ENCODE results near the gene SYTL3. TPM values are rescaled to one million over a fixed set of nuclear protein-coding genes. Genes with fewer than 3 reads are reported as not detected.
A peak's percentile ranks its signal among the peaks of the same experiment; 100 is the strongest.
"Not testable (repeated sequence)": the region's sequence is repeated elsewhere in the genome, so short reads cannot be mapped to it uniquely, and the experiment has no call there.

SYTL3 gene
- total RNA-seq, 4 donors from 2014 or later, result 1.8 to 5.7 (median 2.9) TPM

DNA sequence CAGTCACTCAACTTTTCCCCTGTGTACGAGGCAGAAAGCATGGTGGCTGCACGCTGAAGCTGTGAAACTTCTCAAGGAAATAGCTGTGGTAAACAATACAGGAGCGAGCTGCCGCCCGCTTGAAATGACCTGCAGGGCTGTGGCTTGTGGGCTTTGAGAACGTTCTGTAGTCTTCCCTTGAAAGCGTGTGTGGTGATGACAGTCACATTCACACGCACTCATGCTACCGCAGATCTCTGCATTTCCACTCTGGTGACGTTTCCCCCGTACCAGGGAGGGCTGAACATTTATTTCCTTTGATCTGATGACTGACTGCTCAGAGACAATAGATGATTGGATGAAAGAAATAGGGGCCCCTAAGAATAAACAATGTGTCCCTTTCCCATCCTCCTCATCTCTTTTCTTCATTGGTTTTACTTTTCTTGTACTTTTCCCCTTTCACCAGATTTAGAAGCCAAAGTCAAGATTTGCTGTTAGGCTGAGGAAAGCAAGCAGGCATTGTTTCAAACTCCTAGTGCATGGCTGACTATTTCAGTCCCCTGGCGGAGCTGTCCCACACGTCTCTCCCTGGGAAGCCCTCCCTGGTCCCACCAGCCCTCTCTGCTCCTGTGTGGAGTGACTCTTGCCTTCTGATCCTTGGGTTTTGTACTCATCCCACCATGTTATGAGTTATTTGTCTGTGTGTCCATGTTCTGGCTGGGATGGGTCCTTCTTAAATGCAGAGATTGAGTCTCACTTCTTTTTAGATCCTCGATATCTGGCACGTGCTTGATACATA lies 3.9 kb downstream of the SYTL3 start:
- intact Hi-C loops (cut with DNase I; ENCODE audit: low total_unique reads), result no loop called here
- TF ChIP-seq, protein P1, sequence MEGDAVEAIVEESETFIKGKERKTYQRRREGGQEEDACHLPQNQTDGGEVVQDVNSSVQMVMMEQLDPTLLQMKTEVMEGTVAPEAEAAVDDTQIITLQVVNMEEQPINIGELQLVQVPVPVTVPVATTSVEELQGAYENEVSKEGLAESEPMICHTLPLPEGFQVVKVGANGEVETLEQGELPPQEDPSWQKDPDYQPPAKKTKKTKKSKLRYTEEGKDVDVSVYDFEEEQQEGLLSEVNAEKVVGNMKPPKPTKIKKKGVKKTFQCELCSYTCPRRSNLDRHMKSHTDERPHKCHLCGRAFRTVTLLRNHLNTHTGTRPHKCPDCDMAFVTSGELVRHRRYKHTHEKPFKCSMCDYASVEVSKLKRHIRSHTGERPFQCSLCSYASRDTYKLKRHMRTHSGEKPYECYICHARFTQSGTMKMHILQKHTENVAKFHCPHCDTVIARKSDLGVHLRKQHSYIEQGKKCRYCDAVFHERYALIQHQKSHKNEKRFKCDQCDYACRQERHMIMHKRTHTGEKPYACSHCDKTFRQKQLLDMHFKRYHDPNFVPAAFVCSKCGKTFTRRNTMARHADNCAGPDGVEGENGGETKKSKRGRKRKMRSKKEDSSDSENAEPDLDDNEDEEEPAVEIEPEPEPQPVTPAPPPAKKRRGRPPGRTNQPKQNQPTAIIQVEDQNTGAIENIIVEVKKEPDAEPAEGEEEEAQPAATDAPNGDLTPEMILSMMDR (IDR thresholded peaks at IDR 0.05), result no peak
- TF ChIP-seq POLR2A (IDR thresholded peaks at IDR 0.05), result no peak
- no peak overlapping the region for H3K4me3 ChIP-seq (ENCODE audit: low read depth, poor library complexity, severe bottlenecking)
- 65 to 78% methylated on average over 15 of the region's 15 CpGs for WGBS, 2 donors
- peak; percentile 58 to 85 for DNase-seq (ENCODE audit: low spot score in 2 of 2)

DNA sequence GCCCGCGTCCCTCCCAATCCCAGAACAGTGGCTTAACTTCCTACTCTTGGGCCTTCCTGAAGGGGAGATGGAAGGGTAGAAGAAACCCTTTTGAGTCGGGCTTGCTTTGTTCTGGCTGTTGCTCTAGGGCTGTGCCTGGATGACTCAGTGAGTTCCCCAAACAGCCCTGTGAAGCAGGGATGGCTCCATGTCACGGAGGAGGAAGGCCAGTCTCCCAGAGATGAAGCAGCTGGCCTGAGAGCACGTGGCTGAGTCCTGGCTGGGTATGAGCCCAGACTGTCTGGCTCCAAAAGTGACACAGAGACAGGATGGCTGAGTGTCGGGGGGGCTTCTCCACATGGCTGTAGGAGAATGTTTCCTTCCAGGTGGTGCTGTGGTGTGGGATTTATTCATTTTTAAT lies 4.6 kb downstream of the SYTL3 start:
- TF ChIP-seq POLR2A (IDR thresholded peaks at IDR 0.05), result no peak
- TF ChIP-seq, protein P1 (IDR thresholded peaks at IDR 0.05), result no peak
- DNase-seq (ENCODE audit: low spot score in 2 of 2), result peak; percentile 58 to 85
- intact Hi-C loops (cut with DNase I; ENCODE audit: low total_unique reads), result no loop called here
- 61 to 66% methylated on average over 6 of the region's 6 CpGs for WGBS, 2 donors
- H3K4me3 ChIP-seq (ENCODE audit: low read depth, poor library complexity, severe bottlenecking), result no peak overlapping the region

DNA sequence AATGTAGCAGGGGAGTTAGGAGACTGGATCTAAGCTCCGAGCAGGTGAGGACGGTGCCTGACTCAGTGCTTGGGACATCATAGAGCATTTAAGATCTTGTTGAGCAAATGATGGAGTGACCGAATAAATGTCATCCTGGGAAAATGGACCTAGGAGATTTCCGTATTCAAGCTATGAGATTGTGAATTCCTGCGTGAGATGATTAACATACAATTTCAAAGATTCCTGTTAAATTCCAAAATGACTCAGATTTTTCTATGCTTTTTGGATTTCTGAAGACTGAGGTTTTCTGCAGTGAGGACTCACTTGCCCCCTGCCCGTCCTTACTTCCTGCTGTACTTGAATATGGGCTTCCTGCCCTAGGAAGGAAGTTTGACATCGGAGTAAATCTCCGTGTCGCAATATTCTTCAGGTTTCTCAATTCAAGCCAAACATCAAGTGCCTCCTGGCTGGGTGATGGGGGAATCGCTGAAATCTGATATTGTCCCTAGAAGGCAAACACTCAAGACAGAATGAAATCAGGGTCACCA lies 5.2 kb downstream of the SYTL3 start:
- 73 to 78% methylated on average over 10 of the region's 10 CpGs for WGBS, 2 donors
- intact Hi-C loops (cut with DNase I; ENCODE audit: low total_unique reads), result no loop called here
- DNase-seq (ENCODE audit: low spot score in 2 of 2), result peak in 1 of 2 donors; percentile 70
- TF ChIP-seq, protein P1 (IDR thresholded peaks at IDR 0.05), result no peak
- no peak for TF ChIP-seq POLR2A (IDR thresholded peaks at IDR 0.05)
- no peak overlapping the region for H3K4me3 ChIP-seq (ENCODE audit: low read depth, poor library complexity, severe bottlenecking)

DNA sequence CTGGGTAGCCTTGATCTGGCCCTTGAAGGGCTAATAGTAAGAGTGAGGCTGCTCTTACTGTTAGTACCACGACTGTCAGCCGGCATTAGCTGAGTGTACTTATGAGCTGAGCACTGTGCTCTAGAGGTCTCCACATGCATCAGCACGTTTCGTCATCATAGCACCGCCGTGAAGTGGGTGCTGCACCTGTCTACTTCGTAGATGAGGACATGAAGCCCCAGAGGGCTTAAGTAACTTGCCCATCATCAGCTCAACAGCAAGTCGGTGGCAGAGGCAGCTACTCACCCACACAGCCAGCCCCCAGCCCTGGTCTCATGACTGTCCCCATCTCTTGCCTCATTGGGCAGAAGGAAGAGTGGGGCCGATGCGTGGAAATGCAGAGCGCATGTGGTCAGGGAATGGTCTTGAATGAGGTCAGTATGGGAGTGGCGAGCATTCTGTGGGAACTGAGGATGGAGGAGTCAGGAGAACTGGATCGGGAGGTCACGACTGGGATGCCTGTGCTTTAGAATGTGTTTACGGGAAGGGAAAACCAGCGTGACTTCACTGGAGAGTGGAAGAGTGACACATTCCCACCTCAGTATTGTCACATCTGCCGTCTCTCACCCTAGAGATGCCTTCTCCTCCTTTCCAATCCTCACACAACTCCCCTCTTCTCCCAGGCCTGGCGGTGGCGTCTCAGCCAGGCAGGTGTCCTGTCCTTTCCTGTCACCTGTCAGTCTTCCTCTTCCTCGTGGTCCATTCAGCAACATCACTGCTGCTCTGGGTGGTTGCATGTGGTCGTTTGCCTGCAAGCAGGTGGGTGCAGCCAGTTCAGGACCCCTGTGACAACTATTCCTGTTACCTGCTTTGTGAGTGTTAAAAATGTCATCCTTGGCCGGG lies 6.0 kb downstream of the SYTL3 start:
- no peak overlapping the region for H3K4me3 ChIP-seq (ENCODE audit: low read depth, poor library complexity, severe bottlenecking)
- 85 to 91% methylated on average over 22 of the region's 22 CpGs for WGBS, 2 donors
- TF ChIP-seq, protein P1 (IDR thresholded peaks at IDR 0.05), result no peak
- no peak for TF ChIP-seq POLR2A (IDR thresholded peaks at IDR 0.05)
- DNase-seq (ENCODE audit: low spot score in 2 of 2), result peak in 1 of 2 donors; percentile 83
- intact Hi-C loops (cut with DNase I; ENCODE audit: low total_unique reads), result no loop called here

DNA sequence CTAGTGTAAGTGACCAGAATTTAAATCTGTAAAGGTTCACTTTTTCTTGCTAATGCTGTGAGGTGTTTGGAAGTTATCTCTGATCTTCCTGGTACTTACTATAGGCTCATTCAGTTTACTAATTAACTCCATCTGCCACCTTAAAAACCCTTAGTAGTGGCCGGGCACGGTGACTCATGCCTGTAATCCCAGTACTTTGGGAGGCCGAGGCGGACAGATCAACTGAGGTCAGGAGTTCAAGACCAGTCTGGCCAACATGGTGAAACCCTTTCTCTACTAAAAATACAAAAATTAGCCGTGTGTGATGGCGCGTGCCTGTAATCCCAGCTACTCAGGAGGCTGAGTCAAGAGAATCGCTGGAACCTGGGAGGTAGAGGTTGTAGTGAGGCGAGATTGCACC lies 7.1 kb downstream of the SYTL3 start:
- H3K4me3 ChIP-seq (ENCODE audit: low read depth, poor library complexity, severe bottlenecking); intact Hi-C loops (cut with DNase I; ENCODE audit: low total_unique reads): not testable (repeated sequence)
- WGBS, 2 donors, result 66 to 82% methylated on average over 9 of the region's 9 CpGs
- DNase-seq (ENCODE audit: low spot score in 2 of 2), result peak in 1 of 2 donors; percentile 65

DNA sequence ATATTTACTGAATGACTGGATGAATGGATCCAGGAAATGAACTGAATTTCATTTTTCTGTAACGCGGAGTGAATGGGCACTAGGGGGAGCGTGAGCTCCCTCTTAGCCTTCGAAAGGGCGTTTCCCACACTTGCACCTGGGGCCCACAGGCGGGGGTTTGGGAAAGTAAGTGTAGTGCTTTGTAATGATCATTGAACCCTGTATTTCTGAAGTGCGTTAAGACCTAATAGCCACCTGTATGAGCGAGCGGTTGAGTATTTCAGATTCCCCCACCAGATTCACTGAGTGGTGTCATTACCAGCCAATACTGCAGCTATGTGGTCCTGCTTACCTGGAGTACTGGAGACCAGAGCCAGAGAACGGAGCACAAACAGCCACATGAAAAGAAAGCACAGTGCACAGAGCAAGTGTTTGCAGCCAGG lies 10.5 kb downstream of the SYTL3 start:
- intact Hi-C loops (cut with DNase I; ENCODE audit: low total_unique reads), result no loop called here
- TF ChIP-seq POLR2A (IDR thresholded peaks at IDR 0.05), result no peak
- TF ChIP-seq, protein P1 (IDR thresholded peaks at IDR 0.05), result no peak
- H3K4me3 ChIP-seq (ENCODE audit: low read depth, poor library complexity, severe bottlenecking), result no peak overlapping the region
- 25 to 34% methylated on average over 10 of the region's 10 CpGs for WGBS, 2 donors
- DNase-seq (ENCODE audit: low spot score in 2 of 2), result no peak

All from lower leg skin (tissue), 4 donors.